ENCODE measurements around the gene CASQ2.
"Not testable (repeated sequence)": the region's sequence is repeated elsewhere in the genome, so short reads cannot be mapped to it uniquely, and the experiment has no call there.

The CASQ2 gene

DNA sequence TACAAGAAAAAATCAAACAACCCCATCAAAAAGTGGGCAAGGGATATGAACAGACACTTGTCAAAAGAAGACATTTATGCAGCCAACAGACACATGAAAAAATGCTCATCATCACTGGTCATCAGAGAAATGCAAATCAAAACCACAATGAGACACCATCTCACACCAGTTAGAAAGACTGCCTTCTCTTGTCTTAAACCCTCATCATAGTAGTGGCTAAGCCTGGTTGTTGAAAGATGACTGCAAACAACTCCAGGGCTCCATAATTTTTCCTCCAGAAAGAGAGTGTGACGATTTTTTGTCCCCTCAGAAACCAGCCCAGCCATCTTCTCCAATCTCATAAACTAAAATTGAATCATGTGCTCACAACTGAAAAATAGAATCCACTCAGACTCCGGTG lies 12.1 kb upstream of the CASQ2 start:
- DNase-seq (ENCODE audit: low read depth): not testable (repeated sequence)

DNA sequence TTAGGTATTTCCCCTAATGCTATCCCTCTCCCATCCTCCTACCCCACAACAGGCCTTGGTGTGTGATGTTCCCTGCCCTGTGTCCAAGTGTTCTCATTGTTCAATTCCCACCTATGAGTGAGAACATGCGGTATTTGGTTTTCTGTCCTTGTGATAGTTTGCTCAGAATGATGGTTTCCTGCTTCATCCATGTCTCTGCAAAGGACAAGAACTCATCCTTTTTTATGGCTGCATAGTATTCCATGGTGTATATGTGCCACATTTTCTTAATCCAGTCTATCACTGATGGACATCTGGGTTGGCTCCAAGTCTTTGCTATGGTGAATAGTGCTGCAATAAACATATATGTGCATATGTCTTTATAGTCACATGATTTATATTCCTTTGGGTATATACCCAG lies 10.6 kb upstream of the CASQ2 start:
- DNase-seq (ENCODE audit: low read depth): not testable (repeated sequence)

DNA sequence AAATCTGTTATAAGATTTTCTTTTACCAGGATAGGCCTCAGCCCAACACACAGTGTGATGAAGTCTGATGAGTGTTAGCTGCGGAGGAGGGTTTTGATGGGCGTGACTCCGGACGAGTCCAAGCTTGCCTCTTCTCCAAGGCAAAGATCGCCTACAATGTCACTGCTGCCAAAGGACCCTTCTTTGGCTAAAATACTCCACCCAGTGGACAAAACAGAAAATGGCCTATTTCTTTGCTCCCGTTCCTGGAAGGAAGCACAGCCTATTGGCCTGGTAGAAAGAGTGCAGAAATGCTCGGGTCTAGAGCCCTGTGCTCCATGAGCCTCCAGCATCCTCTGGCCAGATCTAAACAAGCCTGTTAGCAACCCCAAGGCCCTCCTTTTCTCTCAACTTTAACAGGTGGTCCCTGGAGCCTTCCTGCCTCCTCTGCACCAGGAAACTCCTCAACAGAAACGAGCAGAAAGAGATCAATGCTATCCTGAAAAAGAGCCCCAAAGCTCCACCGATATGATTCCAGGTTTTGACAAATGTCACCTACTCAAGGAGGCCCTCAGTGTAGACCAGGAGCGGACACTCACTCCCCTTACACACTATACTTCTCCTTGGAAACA lies 3.4 kb upstream of the CASQ2 start:
- DNase-seq (ENCODE audit: low read depth): peak; percentile 83

DNA sequence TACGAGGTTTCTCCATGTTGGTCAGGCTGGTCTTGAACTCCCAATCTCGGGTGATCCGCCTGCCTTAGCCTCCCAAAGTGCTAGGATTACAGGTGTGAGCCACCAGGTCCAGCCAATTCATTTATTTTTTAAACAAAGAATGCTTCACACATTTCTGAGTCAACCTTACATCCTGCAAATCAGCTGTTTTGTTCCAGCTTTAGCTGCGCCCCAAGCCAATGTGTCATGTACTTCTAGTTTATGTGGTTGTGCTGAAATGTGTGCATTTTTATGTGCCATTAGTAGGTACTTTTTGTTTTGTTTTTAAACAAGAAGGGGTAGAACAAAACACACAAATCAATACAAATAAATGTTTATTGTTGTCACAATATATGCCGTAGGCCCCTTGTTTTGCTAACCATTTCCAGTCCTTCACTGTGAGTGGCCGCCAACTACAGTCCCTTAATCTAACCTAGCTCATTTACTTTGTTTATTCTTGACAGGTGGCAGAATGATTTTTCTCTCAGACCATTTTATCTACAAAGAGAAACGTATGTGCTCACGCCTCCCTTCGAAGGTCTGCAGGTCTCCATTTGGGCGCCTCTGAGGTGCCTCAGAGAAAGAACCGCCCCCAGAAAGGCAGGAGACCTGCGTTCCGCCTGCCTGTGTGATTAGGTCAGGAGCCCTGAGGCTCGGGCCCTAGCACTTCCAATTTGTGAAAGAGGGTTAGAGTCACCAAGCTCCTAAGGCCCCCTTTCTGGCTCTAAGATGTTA lies 2.8 kb upstream of the CASQ2 start:
- no peak for DNase-seq (ENCODE audit: low read depth)

DNA sequence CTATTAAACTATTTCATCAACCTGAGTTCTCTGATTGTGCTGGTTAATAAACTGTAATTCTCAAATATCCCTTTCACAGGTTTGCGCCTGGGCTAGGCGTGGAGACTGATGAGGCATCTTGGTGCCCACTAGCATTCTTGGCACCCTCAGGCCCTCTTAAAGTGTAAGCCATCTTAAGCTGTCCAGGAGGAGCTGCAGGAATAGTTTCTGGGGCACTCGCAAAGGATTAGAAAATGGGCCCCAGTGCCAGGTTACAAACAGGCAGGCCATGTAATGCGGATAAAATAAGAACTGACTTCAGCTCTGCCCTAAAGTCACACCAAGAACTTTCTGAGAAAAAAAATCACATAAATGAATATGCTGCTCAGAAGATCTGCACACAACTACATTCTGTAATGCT lies 1.1 kb downstream of the CASQ2 start:
- DNase-seq (ENCODE audit: low read depth): no peak

DNA sequence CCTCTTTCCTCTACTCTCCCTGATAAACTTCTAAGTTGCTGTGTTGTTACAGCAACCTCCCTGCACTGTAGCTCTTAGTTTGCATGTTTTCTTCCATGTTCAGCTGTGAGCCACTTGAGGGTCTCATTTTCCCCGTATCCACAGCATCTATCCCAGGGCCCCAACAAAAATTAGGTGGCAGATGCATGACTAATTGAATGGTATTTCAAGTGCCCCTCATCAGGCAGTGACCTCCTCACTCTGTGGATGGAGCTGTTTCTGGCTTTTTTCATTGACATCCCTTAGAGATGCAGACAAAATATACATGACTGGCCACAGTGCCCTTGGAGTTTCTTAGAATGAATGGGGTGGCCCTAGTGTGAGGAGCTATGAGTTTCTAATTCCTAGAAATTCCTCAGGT lies 3.4 kb downstream of the CASQ2 start:
- DNase-seq (ENCODE audit: low read depth): no peak

DNA sequence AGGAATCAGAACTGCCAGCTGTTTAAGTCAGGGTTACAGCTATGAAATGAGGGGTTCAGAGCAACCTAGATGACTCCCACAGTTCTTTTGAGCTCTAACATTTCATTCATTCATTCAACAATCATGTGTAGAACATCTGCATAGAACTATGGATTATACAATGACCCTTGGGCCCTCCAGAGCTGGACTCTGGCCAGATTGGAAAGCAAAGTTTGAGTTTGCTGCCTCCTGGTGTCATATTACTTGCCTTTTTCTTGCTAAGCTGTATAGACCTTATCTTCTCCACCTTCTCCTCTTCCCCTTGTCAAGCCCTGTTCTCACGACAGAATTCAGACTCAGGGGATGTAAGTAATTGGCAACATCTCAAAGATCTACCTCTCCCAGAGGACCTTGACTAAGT lies 4.0 kb downstream of the CASQ2 start:
- peak; percentile 33 for DNase-seq (ENCODE audit: low read depth)

DNA sequence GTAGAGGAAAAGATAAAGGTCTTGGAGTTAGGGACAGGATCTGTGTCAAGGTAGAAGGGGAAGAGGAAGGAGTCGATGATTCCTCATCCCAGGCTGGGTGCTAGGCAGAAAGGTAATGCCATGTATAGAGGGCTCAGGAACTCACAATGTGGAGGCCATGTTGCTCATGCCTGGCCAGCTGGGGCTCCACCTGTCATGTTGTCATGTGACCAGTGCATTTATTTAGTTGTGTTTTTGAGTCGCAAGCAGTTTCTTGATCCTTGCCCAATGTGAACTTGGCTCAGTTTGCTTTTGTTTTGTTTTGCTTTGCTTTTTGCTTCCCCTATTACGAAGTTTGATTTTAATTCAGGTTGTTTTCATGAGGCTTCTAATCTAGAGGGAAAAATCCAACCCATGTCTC lies 5.7 kb downstream of the CASQ2 start:
- DNase-seq (ENCODE audit: low read depth): no peak

DNA sequence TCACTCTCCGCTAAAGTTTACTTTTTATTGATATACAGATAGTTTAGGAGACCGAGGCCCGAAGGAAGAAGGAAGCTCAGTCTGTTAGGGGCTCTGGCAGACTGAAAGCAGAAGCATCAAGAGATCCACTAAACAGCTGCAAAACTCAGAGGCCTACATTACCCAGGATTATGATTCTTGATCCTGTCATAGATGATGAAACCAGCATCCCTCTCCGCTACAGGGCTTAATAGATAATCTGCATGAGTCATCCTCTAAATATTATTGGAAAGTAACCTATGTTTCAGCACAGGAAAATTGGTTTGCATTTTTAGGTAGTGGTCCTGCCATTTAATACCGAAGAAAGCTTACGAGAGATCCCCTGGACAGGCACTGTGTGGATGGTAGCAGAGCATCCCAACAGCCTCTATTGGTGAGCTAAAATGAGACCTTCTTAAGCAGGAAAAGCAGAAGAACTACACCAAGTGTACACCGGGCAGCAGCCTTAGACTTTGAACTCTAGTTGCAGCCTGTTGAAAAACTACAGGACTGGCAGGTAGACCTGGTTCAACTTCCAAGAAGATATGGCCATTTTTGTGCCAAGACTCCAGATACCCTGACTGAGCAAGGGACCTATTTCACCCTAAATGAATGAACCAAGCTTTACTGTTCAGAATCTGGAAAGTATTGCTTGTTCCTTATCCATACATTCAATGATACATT lies 6.8 kb downstream of the CASQ2 start:
- DNase-seq (ENCODE audit: low read depth): no peak

DNA sequence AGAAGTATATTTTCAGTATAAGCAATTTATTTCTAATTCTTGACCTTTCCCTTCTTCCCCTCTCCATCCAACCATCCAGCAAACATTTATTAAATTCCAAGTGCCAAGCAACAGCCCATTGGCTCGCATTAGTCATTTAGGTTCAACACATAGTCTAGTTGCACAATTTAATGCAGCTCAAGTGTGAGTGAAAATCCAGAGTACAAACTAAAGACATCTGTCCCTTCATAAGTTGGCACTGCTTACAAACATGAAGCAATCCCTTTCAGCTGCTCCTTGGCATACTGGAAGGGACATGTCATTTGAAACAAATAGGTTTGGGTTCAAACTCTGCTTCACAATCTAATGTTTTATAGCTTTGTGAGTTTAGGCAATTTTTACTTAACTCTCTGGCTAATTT lies 10.7 kb downstream of the CASQ2 start:
- no peak for DNase-seq (ENCODE audit: low read depth)

DNA sequence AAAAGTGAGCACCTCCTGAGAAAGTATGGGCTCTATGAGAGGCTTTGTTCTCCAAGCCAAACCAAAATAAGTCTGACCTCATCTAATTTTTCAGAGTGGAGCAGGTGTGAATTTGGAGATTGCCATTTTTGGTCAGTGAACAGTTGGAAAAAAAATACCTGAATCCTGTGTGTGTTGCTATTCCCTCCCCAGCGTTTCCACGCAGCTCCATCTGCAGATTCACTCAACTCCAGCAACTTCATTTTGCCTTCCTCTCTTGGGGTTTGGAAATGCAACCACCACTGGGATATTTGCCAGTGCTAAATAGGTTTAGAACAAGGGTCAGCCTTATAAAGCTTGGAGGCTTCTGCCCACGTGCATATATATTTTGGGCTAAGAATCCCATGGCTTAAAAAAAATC lies 11.2 kb downstream of the CASQ2 start:
- no peak for DNase-seq (ENCODE audit: low read depth)

DNA sequence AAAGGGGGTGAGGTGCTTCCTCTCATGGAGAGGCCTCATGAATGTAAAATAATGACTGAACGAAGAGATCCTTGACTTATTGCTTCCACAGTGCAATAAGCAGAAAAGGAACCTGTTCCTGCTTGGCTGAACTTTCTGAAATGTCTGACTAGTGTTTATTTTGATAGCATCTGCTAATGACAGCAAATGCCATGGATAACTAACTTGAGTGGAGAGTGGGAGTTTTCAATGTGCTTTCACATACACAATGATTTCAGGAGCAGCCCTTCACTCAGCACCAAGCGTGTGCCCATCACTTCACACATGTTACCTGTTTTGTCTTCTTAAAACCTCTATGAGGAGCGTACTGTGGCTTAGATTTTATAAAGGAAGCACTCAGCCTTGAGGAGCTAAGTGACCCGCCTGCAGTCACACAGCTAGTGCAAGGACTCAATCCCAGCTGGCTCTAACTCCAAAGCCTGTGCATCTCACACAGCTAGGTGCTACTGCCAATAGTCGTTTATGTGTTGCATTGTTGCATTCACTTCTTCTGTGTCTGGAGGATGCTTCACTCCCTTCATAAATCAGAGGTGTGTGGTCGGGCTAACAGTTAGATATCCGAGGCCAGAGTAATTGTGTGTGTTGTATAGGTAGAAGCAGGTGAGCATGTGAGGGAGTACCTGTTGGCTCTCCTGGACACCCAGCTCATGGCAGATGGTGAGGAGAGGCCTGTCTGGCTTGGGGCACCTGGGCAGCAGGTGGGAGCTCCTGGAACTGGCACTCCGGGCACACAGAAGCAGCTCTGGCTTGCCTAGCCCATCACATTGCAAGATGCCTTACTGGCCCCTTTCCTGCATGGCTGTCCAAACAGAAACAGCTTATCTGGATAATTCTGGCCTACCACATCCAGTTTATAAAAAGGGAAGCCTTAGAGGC lies 12.8 kb downstream of the CASQ2 start:
- no peak for DNase-seq (ENCODE audit: low read depth)

DNA sequence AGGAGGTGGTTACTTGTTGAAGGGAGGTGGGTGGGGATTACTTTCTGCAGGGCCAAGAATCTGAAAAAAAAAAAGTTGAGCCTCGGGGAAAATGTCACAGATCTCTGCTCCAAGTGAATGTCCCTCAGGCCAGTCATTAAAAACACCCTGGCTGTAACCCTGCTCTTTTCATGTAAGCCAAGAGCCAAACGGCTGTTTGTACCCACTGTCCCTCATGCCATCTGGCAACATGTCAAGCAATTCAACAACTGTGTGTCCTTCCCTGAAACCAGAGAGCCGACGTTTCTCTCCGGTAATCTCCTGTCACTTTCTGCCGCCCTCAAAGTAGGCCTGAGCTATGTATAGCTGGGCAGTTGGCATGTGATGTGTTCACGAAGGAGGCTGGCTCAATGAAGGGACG lies 14.7 kb downstream of the CASQ2 start:
- no peak for DNase-seq (ENCODE audit: low read depth)

DNA sequence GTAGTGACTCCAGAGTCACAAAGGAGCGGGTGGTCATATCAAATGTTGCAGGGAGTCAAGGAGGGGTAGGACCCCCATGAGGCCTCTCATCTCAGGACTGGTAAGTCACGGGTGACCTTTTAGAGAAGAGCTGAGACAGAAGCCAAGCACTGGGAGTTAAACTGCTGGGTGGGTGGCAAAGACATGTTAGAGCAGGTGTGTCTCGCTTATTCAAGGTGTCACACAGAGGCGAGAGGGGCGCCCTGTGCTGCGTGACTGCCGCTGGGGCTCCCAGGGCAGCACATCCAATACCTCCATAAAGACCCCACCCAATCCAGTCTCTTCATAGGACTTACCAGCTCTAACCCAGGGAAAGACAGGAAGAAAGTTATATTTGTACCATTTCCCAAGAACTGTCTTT lies 15.2 kb downstream of the CASQ2 start:
- DNase-seq (ENCODE audit: low read depth): no peak

DNA sequence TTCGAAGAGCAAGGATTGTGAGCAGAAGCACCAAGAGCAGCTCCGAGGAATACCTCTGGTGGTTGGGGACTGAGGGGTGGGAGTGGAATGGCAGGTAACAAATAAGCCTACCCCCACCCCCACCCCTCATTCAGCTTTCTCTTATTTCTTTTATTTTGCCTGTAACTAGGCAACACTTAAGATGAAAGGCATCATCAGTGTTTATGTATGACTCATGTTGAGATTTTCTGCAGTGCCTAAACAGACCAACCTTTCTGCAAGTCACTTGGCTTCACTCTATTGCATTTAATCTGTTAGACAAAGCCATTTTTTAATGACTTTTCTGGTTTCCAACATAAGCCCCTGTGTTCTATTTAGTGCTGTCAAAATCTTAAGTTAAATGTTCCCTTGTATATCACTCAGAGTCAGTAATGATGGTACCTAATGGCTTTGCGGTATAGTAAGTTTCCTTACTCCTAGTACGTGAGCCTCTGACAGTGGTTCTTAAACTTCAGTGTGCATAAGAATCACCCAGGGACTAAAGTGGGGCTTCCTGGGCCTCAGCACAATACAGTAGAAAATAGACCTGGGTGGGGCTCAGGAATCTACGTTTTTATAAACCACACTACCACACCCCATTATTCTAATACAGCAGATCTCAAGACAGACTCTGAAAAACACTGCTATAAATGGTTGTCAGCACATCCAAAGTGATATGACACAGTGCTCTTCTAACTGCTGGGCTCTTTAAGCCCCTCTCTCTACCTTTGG lies 19.9 kb downstream of the CASQ2 start:
- peak; percentile 9 for DNase-seq (ENCODE audit: low read depth)

DNA sequence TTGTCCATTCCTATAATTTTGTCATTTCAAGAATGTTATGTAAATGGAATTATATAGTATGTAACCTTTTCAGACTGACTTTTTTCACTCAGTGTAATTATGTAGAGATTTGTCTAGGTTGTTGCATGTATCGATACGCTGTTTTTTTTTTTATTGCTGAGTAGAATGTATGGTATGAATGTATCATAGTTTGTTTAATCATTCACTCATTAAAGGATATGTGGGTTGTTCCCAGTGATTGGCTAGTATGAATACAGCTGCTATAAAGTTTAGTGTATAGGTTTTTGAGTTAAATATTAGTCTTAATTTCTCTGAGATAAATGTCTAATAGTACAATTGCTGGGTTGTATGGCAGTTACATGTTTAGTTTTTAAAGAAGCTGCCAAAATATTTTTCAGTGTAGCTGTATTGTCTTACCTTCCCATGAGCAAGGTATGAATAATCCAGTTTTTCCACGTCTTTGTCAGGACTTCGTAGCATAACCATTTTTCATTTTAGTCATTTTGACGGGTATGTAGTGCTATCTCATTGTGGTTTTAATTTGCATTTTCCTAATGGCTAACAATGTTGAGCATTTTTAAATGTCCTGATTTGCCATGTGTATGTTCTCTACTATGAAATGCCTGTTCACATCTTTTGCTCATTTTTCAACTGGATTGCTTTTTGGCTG lies 22.4 kb downstream of the CASQ2 start:
- DNase-seq (ENCODE audit: low read depth): no peak

DNA sequence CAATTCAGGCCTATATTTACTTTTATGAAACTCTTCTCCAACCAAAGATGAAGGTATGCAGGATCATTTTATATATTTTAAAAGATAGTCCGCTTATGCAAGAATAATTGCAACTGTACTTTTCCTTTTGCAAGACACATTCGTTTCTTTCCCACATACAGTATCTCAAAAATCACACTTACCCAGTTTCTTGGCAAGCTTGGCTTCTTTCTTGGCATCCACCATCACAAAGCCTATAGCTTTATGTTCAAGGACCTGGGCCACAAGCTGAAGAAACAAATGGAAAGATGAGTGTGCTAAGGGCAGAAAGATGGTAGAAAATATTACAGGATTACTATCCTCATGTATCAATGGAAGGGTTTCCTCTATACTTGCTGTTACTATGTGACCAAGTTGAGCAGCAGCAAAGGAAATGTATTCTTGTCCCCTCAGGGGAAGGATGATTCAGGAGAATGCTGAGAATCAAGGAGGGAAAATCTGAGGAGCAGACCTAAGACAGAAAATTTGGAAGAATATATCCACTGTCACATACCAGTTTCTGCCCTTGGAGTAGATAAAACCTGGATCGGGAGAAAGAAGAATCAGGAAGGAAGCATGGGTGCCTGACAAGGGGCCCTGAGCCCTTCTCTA lies 23.8 kb downstream of the CASQ2 start:
- no peak for DNase-seq (ENCODE audit: low read depth)

DNA sequence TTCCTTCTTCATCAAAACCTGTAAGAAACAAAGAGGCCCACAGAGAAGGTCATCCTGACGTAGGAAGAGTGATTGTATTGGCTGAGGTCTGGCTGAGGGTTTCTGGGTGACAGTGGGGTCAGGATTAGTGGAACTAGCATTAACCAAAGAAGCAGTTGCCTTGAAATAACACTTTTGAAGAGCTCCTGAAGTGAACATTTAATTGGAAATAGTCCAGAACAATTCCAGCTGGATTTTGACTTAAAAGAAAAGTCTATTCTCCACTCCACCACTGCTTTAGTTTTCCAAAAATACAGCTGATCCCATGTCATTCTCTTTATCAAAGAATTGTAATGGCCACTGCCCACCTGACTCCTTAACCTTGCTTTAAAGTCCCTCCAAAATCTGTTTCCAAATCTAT lies 27.7 kb downstream of the CASQ2 start:
- no peak for DNase-seq (ENCODE audit: low read depth)

DNA sequence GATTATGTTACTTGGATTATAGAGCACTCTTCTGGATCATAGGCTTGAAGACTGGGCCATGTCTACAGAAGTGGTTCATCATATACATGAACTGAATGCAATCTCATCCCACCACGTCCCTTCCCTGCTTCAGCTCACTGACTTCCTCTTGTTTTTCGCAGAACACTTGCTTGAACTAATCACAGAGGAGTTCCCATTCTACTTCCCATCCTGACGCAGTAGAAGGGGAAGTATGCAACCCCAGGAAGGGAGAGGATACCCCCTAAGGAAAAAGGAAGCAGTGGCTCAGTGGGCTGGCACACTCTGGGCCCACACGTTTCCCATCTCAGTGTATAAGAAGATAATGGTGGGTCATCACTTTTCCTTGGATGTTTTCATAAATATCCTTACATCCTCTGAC lies 36.2 kb downstream of the CASQ2 start:
- no peak for DNase-seq (ENCODE audit: low read depth)

DNA sequence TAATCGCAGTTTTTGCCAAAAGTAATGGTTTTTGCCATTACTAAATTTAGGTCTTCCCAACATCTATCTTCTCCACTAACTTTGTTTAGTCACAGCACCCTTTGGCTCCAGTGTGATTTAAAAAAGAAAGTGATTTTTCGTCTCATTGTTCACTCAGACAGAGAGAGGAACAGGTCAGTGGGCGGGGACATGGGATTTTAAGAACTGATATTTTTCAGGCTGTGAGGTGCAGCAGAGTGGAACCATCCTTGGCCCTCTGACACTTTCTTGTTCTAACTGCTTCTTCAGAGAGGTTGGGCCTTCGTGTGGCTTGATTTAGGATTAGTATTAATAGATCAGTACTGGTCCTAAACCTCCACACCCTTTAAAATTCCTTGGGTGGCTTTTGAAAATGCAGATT lies 38.8 kb downstream of the CASQ2 start:
- DNase-seq (ENCODE audit: low read depth): no peak

DNA sequence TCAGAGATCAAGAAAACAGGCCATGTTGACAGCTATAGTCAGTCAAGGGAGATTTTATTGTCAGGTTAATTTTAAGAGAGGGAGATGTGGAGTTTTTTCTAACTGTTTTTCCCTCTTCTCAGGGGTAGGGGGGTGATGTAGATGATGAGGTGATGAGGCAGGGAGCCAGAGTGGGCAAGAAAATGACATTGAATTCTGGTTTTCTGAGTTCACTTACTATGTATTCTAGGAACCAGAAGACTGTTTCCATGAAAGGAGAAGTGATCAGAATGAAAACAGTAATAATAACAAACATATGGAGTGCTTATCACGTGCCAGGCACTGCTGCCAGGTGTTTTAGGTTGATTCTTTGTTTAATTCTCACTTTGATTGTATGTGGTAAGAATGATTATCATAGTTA lies 40.2 kb downstream of the CASQ2 start:
- no peak for DNase-seq (ENCODE audit: low read depth)

Data from EH (cell line).